ENCODE results near the gene QRFP. TPM values are rescaled to one million over a fixed set of nuclear protein-coding genes. Genes with fewer than 3 reads are reported as not detected.

QRFP gene
- total and polyA plus RNA-seq, 12 donors: not detected

DNA sequence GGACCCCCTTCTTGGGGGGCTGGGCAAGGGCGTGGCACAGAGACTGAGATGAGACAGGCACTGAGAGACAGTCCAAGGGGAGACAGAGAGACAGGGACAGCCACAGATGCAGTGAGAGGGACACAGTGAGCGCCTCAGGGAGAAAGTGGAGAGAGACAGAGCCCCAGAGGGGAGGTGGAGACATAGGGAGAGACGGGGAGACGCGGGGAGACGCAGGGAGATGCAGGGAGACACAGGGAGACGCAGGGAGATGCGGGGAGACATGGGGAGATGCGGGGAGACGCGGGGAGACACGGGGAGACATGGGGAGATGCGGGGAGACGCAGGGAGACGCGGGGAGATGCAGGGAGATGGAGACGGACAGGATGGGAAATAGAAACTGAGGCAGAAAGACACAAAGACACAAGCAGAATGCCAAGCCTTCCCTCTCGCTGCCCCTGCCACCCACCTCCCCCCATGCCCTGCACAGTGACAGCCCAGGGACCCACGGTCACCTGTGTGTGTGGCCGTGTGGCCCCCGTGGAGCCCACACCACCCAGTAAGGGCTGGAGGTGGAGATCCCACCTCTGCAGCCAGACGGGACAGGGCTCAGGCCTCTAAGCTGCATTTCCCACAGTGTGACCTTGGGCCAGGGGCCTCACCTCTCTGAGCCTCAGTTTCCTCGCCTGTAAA lies 33.7 kb upstream of the QRFP start:
- no peak overlapping the region for H3K4me3 ChIP-seq
- H3K27ac ChIP-seq: no peak overlapping the region
- H3K9me3 ChIP-seq (replicated peaks in 1 of 3): no peaks in the 10 kb centered on the region
- intact Hi-C loops (cut with DNase I): loop anchor here (5.0 to 10.0 kb wide), 3 partner anchors 43 to 225 kb away; no protein-coding TSS in a partner anchor
- TF ChIP-seq POLR2A (IDR thresholded peaks at IDR 0.05): no peak
- no peak for TF ChIP-seq CTCF (IDR thresholded peaks at IDR 0.05)
- H3K27me3 ChIP-seq: no peaks in the 10 kb centered on the region
- WGBS, 4 donors: 88 to 93% (median 91%) methylated on average over 17 to 23 of the region's 23 CpGs
- H3K4me1 ChIP-seq (replicated peaks in 1 of 2): peaks cover 20 to 24% of the 10 kb centered on the region in 2 donors
- H3K36me3 ChIP-seq (replicated peaks in 1 of 2): no peaks in the 10 kb centered on the region
- DNase-seq: no peak

- WGBS, 4 donors: 91 to 96% (median 92%) methylated on average over 9 to 36 of the region's 36 CpGs
- no peaks in the 10 kb centered on the region for H3K36me3 ChIP-seq (replicated peaks in 1 of 2)
- no peaks in the 10 kb centered on the region for H3K27me3 ChIP-seq
- H3K9me3 ChIP-seq (replicated peaks in 1 of 3): no peaks in the 10 kb centered on the region
- intact Hi-C loops (cut with DNase I): loop anchor here (5.0 to 10.0 kb wide), 3 partner anchors 42 to 225 kb away; no protein-coding TSS in a partner anchor
- peaks cover 15 to 19% of the 10 kb centered on the region in 2 donors for H3K4me1 ChIP-seq (replicated peaks in 1 of 2)
- no peak overlapping the region for H3K4me3 ChIP-seq
- TF ChIP-seq CTCF (IDR thresholded peaks at IDR 0.05): no peak
- TF ChIP-seq POLR2A (IDR thresholded peaks at IDR 0.05): no peak
- no peak overlapping the region for H3K27ac ChIP-seq
- DNase-seq: no peak
Measured at GRCh38 chr9:130929571-130930038, 33.0 kb upstream of the QRFP start.

DNA sequence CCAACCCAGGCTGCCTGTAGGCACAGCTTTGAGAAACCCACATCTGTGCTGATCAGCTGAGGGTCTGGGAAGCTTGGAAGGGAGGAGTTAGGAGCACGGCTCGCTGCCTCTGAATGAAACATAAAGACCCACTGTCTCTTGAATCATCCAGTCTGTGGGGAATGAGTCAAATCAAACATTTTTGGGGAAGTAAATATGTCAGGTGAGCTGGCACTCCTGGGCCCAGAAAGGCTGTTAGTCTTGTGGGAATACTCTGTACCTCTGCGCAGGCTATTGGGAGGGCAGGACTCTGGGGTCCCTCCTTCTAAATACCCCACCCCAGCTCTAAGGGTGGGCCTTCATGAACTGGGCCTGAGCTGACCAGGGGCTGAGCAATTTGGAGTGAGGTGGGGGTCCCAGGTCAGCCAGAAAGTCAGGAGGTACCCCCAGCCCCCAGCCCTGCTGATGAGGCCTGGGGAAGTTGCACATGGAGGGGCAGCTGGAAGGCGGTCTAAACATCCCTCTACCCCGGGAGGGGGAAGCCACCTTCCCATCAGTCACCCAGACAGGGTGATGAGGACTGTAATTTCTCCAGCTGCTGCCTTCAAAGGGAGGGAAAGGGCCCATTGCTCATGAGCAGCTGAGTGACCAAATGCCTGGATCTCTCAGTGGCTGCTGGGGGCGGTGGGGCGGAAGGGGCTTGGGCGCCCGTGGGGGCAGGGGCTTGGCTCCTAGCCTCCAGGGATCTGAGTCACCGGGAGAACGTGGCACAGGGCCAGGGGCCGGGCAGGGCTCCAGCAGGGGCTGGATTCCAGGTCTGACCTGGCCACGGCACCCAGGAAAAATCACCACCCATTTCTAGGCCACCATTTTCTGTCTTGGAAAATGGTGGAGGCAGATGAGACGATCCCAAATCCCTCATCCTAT lies 31.6 kb upstream of the QRFP start:
- Histone ChIP-seq H3K4me1 (replicated peaks in 1 of 2) (peaks cover 10 to 15% of the 10 kb centered on the region in 2 donors), H3K27me3 (no peaks in the 10 kb centered on the region), H3K36me3 (replicated peaks in 1 of 2) (no peaks in the 10 kb centered on the region), H3K4me3 (peak overlapping the region in 1 of 4 donors; percentile 3), H3K9me3 (replicated peaks in 1 of 3) (no peaks in the 10 kb centered on the region), H3K27ac (peak overlapping the region in 1 of 5 donors; percentile 45)
- peak; percentile 78 to 91 (median 84) for DNase-seq
- TF ChIP-seq POLR2A (IDR thresholded peaks at IDR 0.05): no peak
- no peak for TF ChIP-seq CTCF (IDR thresholded peaks at IDR 0.05)
- WGBS, 4 donors: 33 to 40% (median 35%) methylated on average over 8 to 14 of the region's 14 CpGs
- intact Hi-C loops (cut with DNase I): no loop called here

DNA sequence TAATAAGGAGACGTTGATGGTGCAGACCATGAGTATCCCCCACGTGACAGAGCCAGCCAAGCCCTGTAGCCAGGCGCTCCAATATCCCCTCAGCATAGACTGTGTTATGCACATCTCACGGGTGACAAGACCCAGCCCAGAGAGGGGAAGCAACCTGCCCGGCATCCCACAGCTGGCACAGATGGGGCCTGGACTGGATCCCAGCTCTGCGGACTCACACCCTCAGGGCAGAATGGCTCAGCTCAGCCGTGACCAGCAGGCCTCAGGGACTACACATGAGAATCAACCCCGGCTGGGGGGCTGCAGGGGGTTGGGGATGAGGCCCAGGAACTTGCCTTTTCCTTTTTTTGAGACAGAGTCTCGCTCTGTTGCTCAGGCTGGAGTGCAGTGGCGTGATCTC lies 30.7 kb upstream of the QRFP start:
- no peak for TF ChIP-seq CTCF (IDR thresholded peaks at IDR 0.05)
- TF ChIP-seq POLR2A (IDR thresholded peaks at IDR 0.05): no peak
- Histone ChIP-seq H3K27me3 (no peaks in the 10 kb centered on the region), H3K4me3 (no peak overlapping the region), H3K27ac (no peak overlapping the region), H3K4me1 (replicated peaks in 1 of 2) (peaks cover 7 to 9% of the 10 kb centered on the region in 2 donors), H3K36me3 (replicated peaks in 1 of 2) (no peaks in the 10 kb centered on the region), H3K9me3 (replicated peaks in 1 of 3) (no peaks in the 10 kb centered on the region)
- 87 to 93% (median 89%) methylated on average over 8 to 10 of the region's 10 CpGs for WGBS, 4 donors
- no peak for DNase-seq
- intact Hi-C loops (cut with DNase I): no loop called here
